Neutrophil (primary cell): ENCODE results near the gene CPSF2.

Experiments used
- H3K27ac ChIP-seq: fragments of 200-600 bp; sonication (generic); 2 replicates; pipeline ENCODE4 v1.5.1; 2016; ENCODE audit warnings: mild to moderate bottlenecking, moderate library complexity
- H3K27me3 ChIP-seq: fragments of 200-600 bp; sonication (generic); 2 replicates; pipeline ENCODE4 v1.6.0; 2016; ENCODE audit warnings: mild to moderate bottlenecking
- H3K36me3 ChIP-seq: fragments of 200-600 bp; sonication (generic); 2 replicates; pipeline ENCODE4 v1.5.1; 2017
- H3K4me1 ChIP-seq, 2 experiments: fragments of 200-600 bp in 1 of 2; sonication (generic) in 1 of 2; 1 replicate in 1 of 2; 2 replicates in 1 of 2; pipeline versions ENCODE4 v1.5.1 to v1.6.1; 2013 to 2016; ENCODE audit warnings: low read depth in 1 of 2, low read length in 1 of 2, mild to moderate bottlenecking in 1 of 2, moderate library complexity in 1 of 2; ENCODE audit not compliant: control insufficient read depth in 1 of 2, insufficient read depth in 1 of 2
- H3K4me3 ChIP-seq, 2 experiments: fragments of 200-600 bp in 1 of 2; sonication (generic) in 1 of 2; 1 replicate in 1 of 2; 2 replicates in 1 of 2; pipeline ENCODE4 v1.5.1; 2013 to 2016; ENCODE audit warnings: low read depth in 1 of 2, low read length in 1 of 2, mild to moderate bottlenecking in 1 of 2, moderate library complexity in 1 of 2
- H3K9me3 ChIP-seq: fragments of 200-600 bp; sonication (generic); 2 replicates; pipeline ENCODE4 v1.5.1; 2016
- TF ChIP-seq, protein P1 (sequence below): fragments of 200-600 bp; sonication (generic); IDR thresholded peaks from 2 replicates; pipeline ENCODE4 v1.5.1; 2016; ENCODE audit warnings: antibody characterized with exemption

The CPSF2 gene

DNA sequence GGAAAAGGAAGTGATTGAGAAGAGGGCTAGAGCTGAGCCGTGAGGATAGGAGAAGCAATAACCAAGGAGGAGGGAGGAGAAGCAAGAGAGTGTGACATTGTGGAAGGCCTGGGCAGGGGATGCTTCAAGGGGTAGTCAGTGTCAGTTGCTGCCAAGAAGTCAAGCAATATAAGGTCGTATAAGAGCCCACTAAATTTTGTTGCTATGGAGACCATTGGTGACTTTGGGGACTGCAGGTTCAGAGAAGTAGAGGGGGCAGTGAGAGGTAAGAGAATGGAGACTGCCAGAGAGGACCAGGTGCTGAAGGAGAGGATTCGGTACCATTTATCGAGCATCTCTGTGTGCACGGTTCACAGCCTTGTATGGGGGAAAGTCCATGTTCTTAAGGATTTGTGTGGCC, 12.3 kb upstream of the CPSF2 start:
- H3K27ac ChIP-seq = no peak overlapping the region
- H3K9me3 ChIP-seq = no peaks in the 10 kb centered on the region
- H3K36me3 ChIP-seq = no peaks in the 10 kb centered on the region
- H3K27me3 ChIP-seq = no peaks in the 10 kb centered on the region
- TF ChIP-seq, protein P1, sequence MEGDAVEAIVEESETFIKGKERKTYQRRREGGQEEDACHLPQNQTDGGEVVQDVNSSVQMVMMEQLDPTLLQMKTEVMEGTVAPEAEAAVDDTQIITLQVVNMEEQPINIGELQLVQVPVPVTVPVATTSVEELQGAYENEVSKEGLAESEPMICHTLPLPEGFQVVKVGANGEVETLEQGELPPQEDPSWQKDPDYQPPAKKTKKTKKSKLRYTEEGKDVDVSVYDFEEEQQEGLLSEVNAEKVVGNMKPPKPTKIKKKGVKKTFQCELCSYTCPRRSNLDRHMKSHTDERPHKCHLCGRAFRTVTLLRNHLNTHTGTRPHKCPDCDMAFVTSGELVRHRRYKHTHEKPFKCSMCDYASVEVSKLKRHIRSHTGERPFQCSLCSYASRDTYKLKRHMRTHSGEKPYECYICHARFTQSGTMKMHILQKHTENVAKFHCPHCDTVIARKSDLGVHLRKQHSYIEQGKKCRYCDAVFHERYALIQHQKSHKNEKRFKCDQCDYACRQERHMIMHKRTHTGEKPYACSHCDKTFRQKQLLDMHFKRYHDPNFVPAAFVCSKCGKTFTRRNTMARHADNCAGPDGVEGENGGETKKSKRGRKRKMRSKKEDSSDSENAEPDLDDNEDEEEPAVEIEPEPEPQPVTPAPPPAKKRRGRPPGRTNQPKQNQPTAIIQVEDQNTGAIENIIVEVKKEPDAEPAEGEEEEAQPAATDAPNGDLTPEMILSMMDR = no peak
- peaks cover 13 to 20% of the 10 kb centered on the region in 2 experiments for H3K4me1 ChIP-seq
- no peak overlapping the region for H3K4me3 ChIP-seq

DNA sequence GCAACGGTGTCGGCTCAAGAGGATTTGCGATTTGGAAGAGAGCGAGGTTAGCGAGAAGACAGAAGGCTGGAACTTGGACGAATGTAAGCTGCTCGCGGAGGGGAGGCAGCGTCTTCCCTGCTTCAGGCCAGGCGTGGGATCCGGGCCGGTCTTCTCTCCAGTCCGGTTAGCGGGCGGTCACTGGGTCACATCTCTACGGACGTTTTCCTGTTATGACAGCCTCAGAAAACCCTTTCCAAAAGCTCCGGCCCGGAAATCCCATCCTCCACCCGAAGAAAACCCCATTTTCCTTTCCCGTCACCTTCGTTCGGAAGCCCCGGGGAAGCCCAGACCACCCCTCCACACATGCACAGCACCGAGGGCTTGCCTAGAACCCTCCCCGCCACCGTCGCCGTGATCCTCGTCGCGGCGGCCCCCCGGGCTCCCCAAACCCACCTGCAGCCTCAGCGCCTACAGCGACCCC, 531 bp upstream of the CPSF2 start:
- H3K4me1 ChIP-seq = peaks cover 24 to 37% of the 10 kb centered on the region in 2 experiments
- H3K36me3 ChIP-seq = peaks cover 20% of the 10 kb centered on the region
- peak overlapping the region; percentile 93 for H3K27ac ChIP-seq
- H3K9me3 ChIP-seq = no peaks in the 10 kb centered on the region
- peak overlapping the region; percentile 83 to 94 for H3K4me3 ChIP-seq
- H3K27me3 ChIP-seq = no peaks in the 10 kb centered on the region
- TF ChIP-seq, protein P1 = no peak

DNA sequence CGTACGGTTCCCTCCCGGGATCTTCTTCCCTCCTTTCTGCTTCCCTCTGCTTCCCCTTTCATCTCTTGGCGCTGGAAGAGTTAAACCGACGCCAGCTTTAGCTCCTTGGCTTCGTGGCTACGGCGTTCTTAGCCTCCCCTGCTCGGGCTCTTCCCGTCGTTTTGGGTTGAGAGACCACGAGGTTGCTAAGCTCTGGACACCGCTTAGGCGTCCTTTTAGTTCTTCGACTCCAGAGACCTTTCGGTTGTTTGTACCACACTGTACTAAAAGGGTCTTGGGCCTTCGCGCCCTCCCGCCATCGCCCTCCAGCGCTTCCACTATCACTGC, 545 bp downstream of the CPSF2 start:
- Histone ChIP-seq H3K27ac (peak overlapping the region; percentile 93), H3K36me3 (peaks cover 27% of the 10 kb centered on the region), H3K9me3 (no peaks in the 10 kb centered on the region), H3K4me1 (peaks cover 22 to 32% of the 10 kb centered on the region in 2 experiments), H3K27me3 (no peaks in the 10 kb centered on the region), H3K4me3 (peak overlapping the region; percentile 83 to 94)
- TF ChIP-seq, protein P1 = no peak

DNA sequence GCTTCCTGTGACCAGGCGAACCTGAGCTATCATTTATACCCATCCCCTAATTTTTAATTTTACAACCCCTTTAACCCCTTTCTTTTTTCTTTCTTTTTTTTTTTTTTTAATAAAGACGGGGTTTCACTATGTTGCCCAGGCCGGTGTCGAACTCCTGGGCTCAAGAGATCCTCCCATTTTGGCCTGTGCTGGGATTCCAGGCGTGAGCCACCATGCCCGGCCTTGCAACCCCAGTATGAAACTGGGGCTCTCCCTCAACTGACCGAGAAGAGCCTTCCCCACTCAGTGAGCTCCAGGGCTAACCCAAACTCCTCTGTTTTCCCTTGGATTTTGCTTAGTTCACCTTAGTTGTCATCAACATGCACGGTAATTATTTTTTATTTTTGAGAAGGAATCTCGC, 992 bp downstream of the CPSF2 start:
- peak overlapping the region; percentile 93 for H3K27ac ChIP-seq

DNA sequence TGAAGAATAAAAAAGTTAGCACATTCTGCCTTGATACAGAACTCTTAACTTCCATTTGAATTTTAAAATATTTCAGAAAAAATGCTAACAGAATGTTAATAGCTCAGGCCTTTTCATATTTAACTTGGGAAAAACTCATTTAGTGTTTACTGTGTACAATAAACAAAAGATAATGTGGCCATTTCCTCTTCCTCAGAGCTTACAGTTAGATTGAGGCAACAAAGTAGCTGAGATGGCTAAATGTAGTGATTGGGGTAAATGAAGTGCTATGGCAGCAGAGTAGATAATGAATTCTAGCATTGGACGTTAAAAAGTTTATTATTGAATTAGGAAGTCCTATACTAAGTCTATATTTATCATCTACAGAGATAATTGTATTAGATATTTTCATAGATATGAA, 12.7 kb downstream of the CPSF2 start:
- Histone ChIP-seq H3K27ac (no peak overlapping the region), H3K4me3 (no peak overlapping the region), H3K9me3 (no peaks in the 10 kb centered on the region), H3K4me1 (no peaks in the 10 kb centered on the region), H3K36me3 (peaks cover 92% of the 10 kb centered on the region), H3K27me3 (no peaks in the 10 kb centered on the region)
- TF ChIP-seq, protein P1 = no peak

More for the DNA sequence above, 992 bp downstream of the CPSF2 start:
- Histone ChIP-seq H3K4me3 (peak overlapping the region; percentile 83 to 94), H3K36me3 (peaks cover 27% of the 10 kb centered on the region), H3K9me3 (no peaks in the 10 kb centered on the region), H3K4me1 (peaks cover 22 to 32% of the 10 kb centered on the region in 2 experiments), H3K27me3 (no peaks in the 10 kb centered on the region)
- TF ChIP-seq, protein P1 = no peak

DNA sequence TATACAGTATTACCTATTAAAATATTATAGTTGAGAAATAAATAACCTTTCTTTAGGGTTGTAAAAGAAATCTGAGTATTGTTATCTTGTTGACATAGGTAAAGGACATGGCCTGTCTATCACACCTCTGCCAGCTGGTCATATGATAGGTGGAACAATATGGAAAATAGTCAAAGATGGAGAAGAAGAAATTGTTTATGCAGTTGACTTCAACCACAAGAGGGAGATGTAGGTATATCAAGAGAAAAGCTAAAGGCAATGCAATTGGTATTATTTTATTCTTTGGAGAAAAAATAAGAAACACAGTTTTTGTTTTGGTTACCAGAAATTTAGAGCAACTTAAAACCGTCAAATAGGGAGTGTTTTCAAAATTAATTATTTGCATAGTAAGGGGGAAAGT, 13.5 kb downstream of the CPSF2 start:
- Histone ChIP-seq H3K36me3 (peaks cover 92% of the 10 kb centered on the region), H3K27me3 (no peaks in the 10 kb centered on the region), H3K9me3 (no peaks in the 10 kb centered on the region), H3K4me1 (no peaks in the 10 kb centered on the region), H3K27ac (no peak overlapping the region), H3K4me3 (no peak overlapping the region)
- TF ChIP-seq, protein P1 = no peak
